ENCODE measurements around the gene DIP2C.

Gene DIP2C

DNA sequence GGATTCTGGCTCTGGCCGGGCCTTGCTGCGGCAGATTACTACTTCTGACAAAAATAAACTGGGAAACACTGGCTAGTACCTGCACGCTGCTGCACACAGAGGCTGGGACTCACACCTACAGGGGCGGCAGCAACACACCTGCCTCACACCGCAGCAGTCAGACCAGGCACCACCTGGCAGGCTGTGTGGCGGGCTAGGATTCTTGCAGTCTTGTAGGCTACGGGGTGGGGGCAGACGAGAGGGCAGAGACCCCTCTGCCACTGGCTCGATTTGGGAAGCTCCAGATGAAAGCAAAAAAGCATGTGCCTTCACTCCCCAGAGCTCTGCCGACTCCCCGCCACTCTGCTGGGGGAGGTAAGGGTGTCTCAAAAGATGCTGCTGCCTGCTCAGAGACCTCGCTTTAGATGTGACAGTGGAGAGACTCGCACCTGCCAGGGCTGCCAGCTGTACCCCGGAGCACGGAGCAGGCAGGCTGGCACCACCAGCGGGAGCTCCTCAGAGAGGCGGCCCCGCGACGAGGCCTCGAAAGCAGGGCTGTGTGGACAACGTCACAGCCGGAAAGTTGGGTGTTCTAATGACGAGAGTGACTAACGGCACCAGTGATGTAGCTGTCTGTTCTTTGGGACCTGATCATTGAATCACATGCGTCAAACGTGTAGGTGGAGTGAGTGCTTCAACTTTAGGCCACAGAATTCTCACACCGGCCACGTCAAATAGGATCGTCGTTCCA, 303.7 kb downstream of the DIP2C start:
- no peak for TF ChIP-seq ARNT (IDR thresholded peaks at IDR 0.05)
- TF ChIP-seq CTBP1 (IDR thresholded peaks at IDR 0.05; ENCODE audit: borderline replicate concordance) = no peak
- no peak for TF ChIP-seq FOXK2 (IDR thresholded peaks at IDR 0.05)
- TF ChIP-seq ZNF384 (IDR thresholded peaks at IDR 0.05) = no peak
- no peak for TF ChIP-seq TARDBP (IDR thresholded peaks at IDR 0.05)
- TF ChIP-seq, protein P1, sequence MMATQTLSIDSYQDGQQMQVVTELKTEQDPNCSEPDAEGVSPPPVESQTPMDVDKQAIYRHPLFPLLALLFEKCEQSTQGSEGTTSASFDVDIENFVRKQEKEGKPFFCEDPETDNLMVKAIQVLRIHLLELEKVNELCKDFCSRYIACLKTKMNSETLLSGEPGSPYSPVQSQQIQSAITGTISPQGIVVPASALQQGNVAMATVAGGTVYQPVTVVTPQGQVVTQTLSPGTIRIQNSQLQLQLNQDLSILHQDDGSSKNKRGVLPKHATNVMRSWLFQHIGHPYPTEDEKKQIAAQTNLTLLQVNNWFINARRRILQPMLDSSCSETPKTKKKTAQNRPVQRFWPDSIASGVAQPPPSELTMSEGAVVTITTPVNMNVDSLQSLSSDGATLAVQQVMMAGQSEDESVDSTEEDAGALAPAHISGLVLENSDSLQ (IDR thresholded peaks at IDR 0.05) = no peak
- no peak for TF ChIP-seq SP1 (IDR thresholded peaks at IDR 0.05)
- no peak for TF ChIP-seq NFRKB (IDR thresholded peaks at IDR 0.05)
- TF ChIP-seq SUZ12 (IDR thresholded peaks at IDR 0.05) = no peak
- TF ChIP-seq FOXA1 (IDR thresholded peaks at IDR 0.05) = no peak
- no peak for TF ChIP-seq LEF1 (IDR thresholded peaks at IDR 0.05; ENCODE audit: borderline replicate concordance)
- TF ChIP-seq BHLHE40 (IDR thresholded peaks at IDR 0.05; ENCODE audit: borderline replicate concordance) = no peak
- no peak for TF ChIP-seq L3MBTL2 (conservative IDR thresholded peaks at IDR 0.05)
- no peak for TF ChIP-seq HDGF (IDR thresholded peaks at IDR 0.05; ENCODE audit: borderline replicate concordance)
- TF ChIP-seq ELF4 (IDR thresholded peaks at IDR 0.05) = no peak
- no peak for TF ChIP-seq FOXM1 (IDR thresholded peaks at IDR 0.05; ENCODE audit: borderline replicate concordance)
- ChIA-PET POLR2A (no interaction called here), CTCF (no interaction called here)
- no peak for DNase-seq (ENCODE audit: extremely low spot score)

DNA sequence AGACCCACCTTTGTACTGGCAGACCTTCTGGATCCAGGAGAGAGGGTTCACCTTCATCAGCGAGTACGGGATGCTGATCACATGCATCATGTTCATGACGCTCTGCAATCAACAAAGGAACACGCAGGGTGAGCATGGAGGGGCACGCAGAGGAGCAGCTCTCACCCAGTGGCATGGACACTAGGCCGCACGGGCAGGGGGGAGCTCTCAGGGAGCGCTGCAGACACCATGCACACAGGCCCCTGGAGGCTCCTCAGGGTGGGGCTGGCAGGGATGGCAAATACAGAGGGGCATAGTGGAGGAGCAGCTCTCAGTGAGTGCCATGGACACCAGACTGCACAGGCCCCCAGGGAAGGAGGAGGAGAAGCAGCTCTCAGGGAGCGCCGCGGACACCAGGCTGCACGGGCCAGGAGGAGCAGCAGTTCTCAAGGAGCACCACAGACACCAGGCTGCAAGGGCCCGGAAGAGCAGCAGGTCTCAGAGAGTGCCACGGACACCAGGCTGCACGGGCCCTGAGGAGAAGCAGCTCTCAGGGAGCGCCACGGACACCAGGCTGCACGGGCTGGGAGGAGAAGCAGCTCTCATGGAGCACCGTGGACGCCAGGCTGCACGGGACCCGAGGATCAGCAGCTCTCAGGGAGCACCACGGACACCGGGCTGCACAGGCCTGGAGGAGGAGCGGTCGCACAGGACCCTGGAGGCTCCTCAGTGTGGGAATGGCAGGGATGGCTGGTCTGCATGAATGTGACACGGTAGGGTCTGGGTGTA, 304.7 kb downstream of the DIP2C start:
- no peak for DNase-seq (ENCODE audit: extremely low spot score)
- ChIA-PET POLR2A (no interaction called here), CTCF (no interaction called here)
- TF ChIP-seq FOXA1 (IDR thresholded peaks at IDR 0.05) (no peak), ZNF384 (IDR thresholded peaks at IDR 0.05) (no peak), BHLHE40 (IDR thresholded peaks at IDR 0.05; ENCODE audit: borderline replicate concordance) (no peak), SUZ12 (IDR thresholded peaks at IDR 0.05) (no peak), ELF4 (IDR thresholded peaks at IDR 0.05) (no peak), HDGF (IDR thresholded peaks at IDR 0.05; ENCODE audit: borderline replicate concordance) (no peak), LEF1 (IDR thresholded peaks at IDR 0.05; ENCODE audit: borderline replicate concordance) (no peak), FOXM1 (IDR thresholded peaks at IDR 0.05; ENCODE audit: borderline replicate concordance) (no peak), CTBP1 (IDR thresholded peaks at IDR 0.05; ENCODE audit: borderline replicate concordance) (no peak), L3MBTL2 (conservative IDR thresholded peaks at IDR 0.05) (no peak), SP1 (IDR thresholded peaks at IDR 0.05) (no peak), FOXK2 (IDR thresholded peaks at IDR 0.05) (no peak), ARNT (IDR thresholded peaks at IDR 0.05) (no peak), NFRKB (IDR thresholded peaks at IDR 0.05) (no peak)
- TF ChIP-seq, protein P1 (IDR thresholded peaks at IDR 0.05) = no peak

DNA sequence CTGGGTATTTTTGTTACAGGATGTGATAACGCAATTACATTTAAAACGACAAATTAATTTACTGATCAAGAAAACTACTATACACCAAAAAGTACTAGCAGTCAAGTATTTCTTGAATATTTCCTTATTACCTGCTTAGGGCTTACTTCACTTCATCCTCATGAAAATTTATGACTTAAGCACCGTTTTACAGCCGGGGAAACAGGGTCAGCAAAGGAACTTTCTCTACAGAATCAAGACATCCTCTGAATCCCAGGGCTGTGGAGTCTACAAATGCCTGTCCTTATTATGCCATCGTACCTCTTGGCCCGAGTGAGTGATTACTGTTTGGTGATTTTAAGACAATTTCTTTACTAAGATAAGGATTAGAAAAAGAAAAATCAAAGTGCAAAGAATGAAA, 305.9 kb downstream of the DIP2C start:
- ChIA-PET CTCF (no interaction called here), POLR2A (interaction anchor here (0.7 kb wide), 1 partner anchor 77 kb away, joined by 3 read pairs; no protein-coding TSS in a partner anchor)
- TF ChIP-seq FOXK2 (IDR thresholded peaks at IDR 0.05) (no peak), TARDBP (IDR thresholded peaks at IDR 0.05) (no peak), BHLHE40 (IDR thresholded peaks at IDR 0.05; ENCODE audit: borderline replicate concordance) (no peak), CTBP1 (IDR thresholded peaks at IDR 0.05; ENCODE audit: borderline replicate concordance) (no peak)
- TF ChIP-seq, protein P1 (IDR thresholded peaks at IDR 0.05) = no peak
- no peak for DNase-seq (ENCODE audit: extremely low spot score)

- TF ChIP-seq L3MBTL2 (conservative IDR thresholded peaks at IDR 0.05) = no peak
- TF ChIP-seq SP1 (IDR thresholded peaks at IDR 0.05) = no peak
- no peak for TF ChIP-seq NFRKB (IDR thresholded peaks at IDR 0.05)
- no peak for TF ChIP-seq BHLHE40 (IDR thresholded peaks at IDR 0.05; ENCODE audit: borderline replicate concordance)
- TF ChIP-seq FOXK2 (IDR thresholded peaks at IDR 0.05) = no peak
- no peak for TF ChIP-seq HDGF (IDR thresholded peaks at IDR 0.05; ENCODE audit: borderline replicate concordance)
- TF ChIP-seq ELF4 (IDR thresholded peaks at IDR 0.05) = no peak
- TF ChIP-seq, protein P1 (IDR thresholded peaks at IDR 0.05) = no peak
- TF ChIP-seq SUZ12 (IDR thresholded peaks at IDR 0.05) = no peak
- no peak for TF ChIP-seq FOXA1 (IDR thresholded peaks at IDR 0.05)
- no peak for TF ChIP-seq TARDBP (IDR thresholded peaks at IDR 0.05)
- TF ChIP-seq FOXM1 (IDR thresholded peaks at IDR 0.05; ENCODE audit: borderline replicate concordance) = no peak
- no peak for TF ChIP-seq CTBP1 (IDR thresholded peaks at IDR 0.05; ENCODE audit: borderline replicate concordance)
- TF ChIP-seq ARNT (IDR thresholded peaks at IDR 0.05) = no peak
- DNase-seq (ENCODE audit: extremely low spot score) = no peak
- POLR2A ChIA-PET = no interaction called here
- CTCF ChIA-PET = no interaction called here
These were observed 307.7 kb downstream of the DIP2C start for GRCh38 chr10:381805-382204.

- TF ChIP-seq FOXA1 (IDR thresholded peaks at IDR 0.05) (no peak), TARDBP (IDR thresholded peaks at IDR 0.05) (no peak), SUZ12 (IDR thresholded peaks at IDR 0.05) (no peak), FOXM1 (IDR thresholded peaks at IDR 0.05; ENCODE audit: borderline replicate concordance) (no peak), SP1 (IDR thresholded peaks at IDR 0.05) (no peak), HDGF (IDR thresholded peaks at IDR 0.05; ENCODE audit: borderline replicate concordance) (no peak), LEF1 (IDR thresholded peaks at IDR 0.05; ENCODE audit: borderline replicate concordance) (no peak), ELF4 (IDR thresholded peaks at IDR 0.05) (no peak), BHLHE40 (IDR thresholded peaks at IDR 0.05; ENCODE audit: borderline replicate concordance) (no peak)
- TF ChIP-seq, protein P1 (IDR thresholded peaks at IDR 0.05) = no peak
- no peak for DNase-seq (ENCODE audit: extremely low spot score)
- CTCF ChIA-PET = no interaction called here
- POLR2A ChIA-PET = no interaction called here
These were observed 308.1 kb downstream of the DIP2C start for GRCh38 chr10:381346-381745.

All from HEK293T (cell line).